ENCODE data around the gene TMTC4. TPM values are rescaled to one million over a fixed set of nuclear protein-coding genes. Genes with fewer than 3 reads are reported as not detected.

TMTC4 gene
- total RNA-seq, 4 donors from 2014 or later = 7.5 to 14.1 (median 8.4) TPM

DNA sequence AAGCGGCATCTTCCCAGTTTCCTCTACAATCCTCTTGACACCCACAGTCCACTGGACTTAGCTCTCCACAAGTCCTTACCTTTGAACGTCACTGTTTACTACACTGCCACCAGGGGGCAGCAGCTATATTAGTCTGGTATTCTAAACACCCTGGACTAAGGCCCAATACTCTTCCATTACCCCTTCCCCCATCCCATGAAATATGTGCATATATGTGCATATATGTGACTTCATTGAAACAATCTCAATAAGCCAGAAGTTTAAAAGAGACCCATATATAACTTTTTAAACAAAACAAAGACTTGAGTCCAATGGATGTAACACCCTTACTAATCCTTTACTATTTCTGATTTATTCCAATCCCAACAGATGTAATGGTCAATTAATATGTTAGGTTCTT, 101.5 kb downstream of the TMTC4 start:
- H3K4me1 ChIP-seq = no peaks in the 10 kb centered on the region
- H3K27me3 ChIP-seq = no peaks in the 10 kb centered on the region
- H3K4me3 ChIP-seq = no peak overlapping the region
- DNase-seq = peak; percentile 12
- intact Hi-C loops (cut with DNase I) = loop anchor here (10.0 kb wide), 1 partner anchor 552 kb away; no protein-coding TSS in a partner anchor
- no peak overlapping the region for H3K27ac ChIP-seq
- TF ChIP-seq, protein P1, sequence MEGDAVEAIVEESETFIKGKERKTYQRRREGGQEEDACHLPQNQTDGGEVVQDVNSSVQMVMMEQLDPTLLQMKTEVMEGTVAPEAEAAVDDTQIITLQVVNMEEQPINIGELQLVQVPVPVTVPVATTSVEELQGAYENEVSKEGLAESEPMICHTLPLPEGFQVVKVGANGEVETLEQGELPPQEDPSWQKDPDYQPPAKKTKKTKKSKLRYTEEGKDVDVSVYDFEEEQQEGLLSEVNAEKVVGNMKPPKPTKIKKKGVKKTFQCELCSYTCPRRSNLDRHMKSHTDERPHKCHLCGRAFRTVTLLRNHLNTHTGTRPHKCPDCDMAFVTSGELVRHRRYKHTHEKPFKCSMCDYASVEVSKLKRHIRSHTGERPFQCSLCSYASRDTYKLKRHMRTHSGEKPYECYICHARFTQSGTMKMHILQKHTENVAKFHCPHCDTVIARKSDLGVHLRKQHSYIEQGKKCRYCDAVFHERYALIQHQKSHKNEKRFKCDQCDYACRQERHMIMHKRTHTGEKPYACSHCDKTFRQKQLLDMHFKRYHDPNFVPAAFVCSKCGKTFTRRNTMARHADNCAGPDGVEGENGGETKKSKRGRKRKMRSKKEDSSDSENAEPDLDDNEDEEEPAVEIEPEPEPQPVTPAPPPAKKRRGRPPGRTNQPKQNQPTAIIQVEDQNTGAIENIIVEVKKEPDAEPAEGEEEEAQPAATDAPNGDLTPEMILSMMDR (IDR thresholded peaks at IDR 0.05) = peak; percentile 63 to 76 (median 70)
- no peak for TF ChIP-seq POLR2A (IDR thresholded peaks at IDR 0.05)
- WGBS, 2 donors = 35 to 39% methylated on average over 2 of the region's 2 CpGs
- no peaks in the 10 kb centered on the region for H3K9me3 ChIP-seq
- H3K36me3 ChIP-seq = no peaks in the 10 kb centered on the region

DNA sequence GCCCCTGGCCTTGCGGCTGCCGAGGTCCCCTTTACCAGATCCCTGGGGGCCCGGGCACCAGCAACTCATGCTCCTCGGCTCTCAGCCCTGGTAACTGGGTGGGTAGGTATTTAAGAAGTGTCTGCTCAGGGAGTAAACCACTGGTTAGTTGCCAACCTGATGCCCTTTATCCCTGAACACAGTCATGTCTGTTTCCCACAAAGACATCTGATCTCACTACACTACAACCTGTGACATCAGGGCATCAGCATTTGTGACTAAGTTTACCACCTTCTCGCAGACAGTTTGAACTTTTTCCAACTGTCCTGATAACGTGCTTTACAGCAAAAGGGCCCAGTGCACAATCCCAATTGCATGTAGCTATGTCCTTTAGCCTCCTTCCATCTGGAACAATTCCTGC, 108.1 kb downstream of the TMTC4 start:
- intact Hi-C loops (cut with DNase I) = no loop called here
- TF ChIP-seq, protein P1 (IDR thresholded peaks at IDR 0.05) = no peak
- TF ChIP-seq POLR2A (IDR thresholded peaks at IDR 0.05) = no peak
- DNase-seq = no peak
- no peaks in the 10 kb centered on the region for H3K4me1 ChIP-seq
- no peaks in the 10 kb centered on the region for H3K27me3 ChIP-seq
- H3K9me3 ChIP-seq = no peaks in the 10 kb centered on the region
- H3K36me3 ChIP-seq = no peaks in the 10 kb centered on the region
- 86 to 90% methylated on average over 4 of the region's 6 CpGs for WGBS, 2 donors
- H3K27ac ChIP-seq = no peak overlapping the region
- no peak overlapping the region for H3K4me3 ChIP-seq

DNA sequence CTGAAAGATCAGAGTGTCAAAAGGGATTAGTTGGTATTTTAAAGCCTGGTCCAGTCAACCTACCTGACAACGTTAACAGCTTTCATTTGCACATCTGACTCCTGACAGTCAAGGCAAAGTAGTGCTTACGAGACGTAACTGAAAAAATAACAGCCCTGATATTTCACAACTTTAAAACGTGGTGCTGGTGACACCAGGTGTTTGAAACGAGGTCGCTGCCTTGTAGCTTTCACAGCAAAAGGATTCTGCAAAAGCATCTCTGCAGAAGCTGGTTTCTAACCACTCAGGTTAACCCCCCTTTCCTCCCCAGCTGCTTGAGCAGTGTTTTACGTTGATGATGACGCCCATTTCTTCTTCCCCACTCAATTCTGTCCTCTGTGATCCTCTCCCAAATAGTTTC, 109.3 kb downstream of the TMTC4 start:
- no peak overlapping the region for H3K27ac ChIP-seq
- TF ChIP-seq, protein P1 (IDR thresholded peaks at IDR 0.05) = no peak
- no peak for TF ChIP-seq POLR2A (IDR thresholded peaks at IDR 0.05)

DNA sequence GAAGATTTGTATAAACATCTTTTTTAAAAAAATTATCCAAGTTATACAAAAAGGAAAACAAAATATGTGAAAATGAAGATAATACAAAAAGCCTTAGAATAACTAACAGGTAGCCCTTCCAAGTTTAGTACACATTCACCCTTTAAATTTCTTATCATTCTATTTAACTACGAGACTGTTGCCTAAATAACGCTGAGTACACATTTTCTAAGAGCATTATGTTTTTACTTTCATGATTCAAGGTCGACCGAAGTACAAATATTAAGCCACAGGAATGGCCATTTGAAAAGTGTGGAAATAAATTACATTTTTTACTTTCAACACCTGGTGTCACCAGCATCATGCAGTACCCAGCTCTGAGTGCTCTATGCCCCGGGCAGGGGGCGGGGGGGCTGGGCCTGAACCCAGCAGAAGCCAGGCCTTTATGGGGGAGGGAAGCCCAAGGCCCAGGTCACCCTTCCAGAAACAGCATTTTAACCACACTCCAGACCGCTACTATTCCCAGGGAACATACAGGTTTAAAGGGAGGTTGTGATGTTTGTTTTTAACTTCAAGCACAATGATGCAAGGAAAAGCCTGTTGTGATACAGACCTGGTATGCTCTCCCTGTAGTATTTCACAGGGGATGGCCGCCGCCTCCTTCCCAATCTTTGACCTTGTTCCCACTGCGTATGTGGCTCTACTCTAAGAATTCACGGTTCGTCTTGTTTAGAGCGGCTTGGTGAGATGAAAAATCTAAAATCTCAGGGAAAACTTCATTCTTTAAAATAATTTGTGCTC, 110.0 kb downstream of the TMTC4 start:
- no peaks in the 10 kb centered on the region for H3K36me3 ChIP-seq
- H3K4me3 ChIP-seq = no peak overlapping the region
- no peak overlapping the region for H3K27ac ChIP-seq
- DNase-seq = no peak
- WGBS, 2 donors = 87 to 90% methylated on average over 10 to 12 of the region's 13 CpGs
- no peaks in the 10 kb centered on the region for H3K4me1 ChIP-seq
- TF ChIP-seq, protein P1 (IDR thresholded peaks at IDR 0.05) = no peak
- TF ChIP-seq POLR2A (IDR thresholded peaks at IDR 0.05) = no peak
- no peaks in the 10 kb centered on the region for H3K27me3 ChIP-seq
- intact Hi-C loops (cut with DNase I) = no loop called here
- H3K9me3 ChIP-seq = no peaks in the 10 kb centered on the region

More for the DNA sequence above, 109.3 kb downstream of the TMTC4 start:
- Histone ChIP-seq H3K4me3 (no peak overlapping the region), H3K36me3 (no peaks in the 10 kb centered on the region), H3K27me3 (no peaks in the 10 kb centered on the region), H3K9me3 (no peaks in the 10 kb centered on the region), H3K4me1 (no peaks in the 10 kb centered on the region)
- intact Hi-C loops (cut with DNase I) = no loop called here
- 59 to 66% methylated on average over 8 of the region's 8 CpGs for WGBS, 2 donors
- no peak for DNase-seq

DNA sequence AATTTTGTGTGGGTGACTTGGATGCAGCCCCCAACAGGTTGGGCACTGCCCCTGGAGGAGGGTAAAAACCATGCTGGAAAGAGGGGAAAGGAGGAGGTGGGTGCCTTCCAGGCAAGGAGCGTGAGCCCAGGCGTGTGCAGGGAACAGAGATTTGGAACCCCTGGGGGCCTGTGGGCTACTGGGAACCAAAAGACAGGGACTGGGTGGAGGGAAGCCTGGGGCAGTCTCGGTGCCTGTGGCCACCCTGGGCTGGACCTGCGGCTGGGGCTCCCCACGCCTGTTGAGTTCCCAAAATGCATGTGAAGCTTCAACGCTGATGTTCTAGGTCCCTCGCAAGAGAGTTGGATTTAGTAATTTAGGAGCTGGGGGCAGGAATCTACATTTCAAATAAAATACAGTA, 110.8 kb downstream of the TMTC4 start:
- H3K9me3 ChIP-seq = no peaks in the 10 kb centered on the region
- DNase-seq = no peak
- H3K4me1 ChIP-seq = no peaks in the 10 kb centered on the region
- TF ChIP-seq POLR2A (IDR thresholded peaks at IDR 0.05) = no peak
- TF ChIP-seq, protein P1 (IDR thresholded peaks at IDR 0.05) = no peak
- H3K36me3 ChIP-seq = no peaks in the 10 kb centered on the region
- no peak overlapping the region for H3K27ac ChIP-seq
- WGBS, 2 donors = 81 to 97% methylated on average over 3 to 7 of the region's 7 CpGs
- no peaks in the 10 kb centered on the region for H3K27me3 ChIP-seq
- intact Hi-C loops (cut with DNase I) = no loop called here
- H3K4me3 ChIP-seq = no peak overlapping the region
